Prostate gland (tissue), 2 donors: ENCODE results near the gene IGSF23. TPM values are rescaled to one million over a fixed set of nuclear protein-coding genes. Genes with fewer than 3 reads are reported as not detected.

ENCODE experiments used
- DNase-seq: peaks from one replicate; pipeline ENCODE4 v3.0.0-alpha.2; 2019; ENCODE audit warnings: low spot score
- H3K27ac ChIP-seq, 2 donors: fragments of 200-600 bp; sonication (generic); 2 replicates each; pipeline ENCODE4 v1.5.1; 2017 to 2019
- H3K27me3 ChIP-seq: fragments of 200-600 bp; sonication (generic); replicated peaks from 2 replicates; pipeline ENCODE4 v1.5.1; 2019; ENCODE audit not compliant: insufficient read depth
- H3K36me3 ChIP-seq, 2 donors: fragments of 200-600 bp; sonication (generic); 1 replicate in 1 of 2; 2 replicates in 1 of 2; pipeline versions ENCODE4 v1.5.1 to v1.8.1; 2017 to 2019
- H3K4me1 ChIP-seq: fragments of 200-600 bp; sonication (generic); replicated peaks from 2 replicates; pipeline ENCODE4 v1.5.1; 2019
- H3K4me3 ChIP-seq, 2 donors: fragments of 200-600 bp; sonication (generic); 2 replicates each; pipeline ENCODE4 v1.5.1; 2017 to 2019
- H3K9me3 ChIP-seq: fragments of 200-600 bp; sonication (generic); 2 replicates; pipeline ENCODE4 v1.5.1; 2017
- CTCF ChIP-seq, 4 experiments: fragments of 200-600 bp in 2 of 4; fragments of 450-650 bp in 2 of 4; sonication (generic) in 2 of 4; IDR thresholded peaks; 1 replicate in 3 of 4; 2 replicates in 1 of 4; pipeline ENCODE4 v1.5.1; 2016 to 2019; ENCODE audit warnings: antibody characterized with exemption in 4 of 4, mild to moderate bottlenecking in 2 of 4, moderate library complexity in 2 of 4
- POLR2A ChIP-seq: fragments of 450-650 bp; IDR thresholded peaks from one replicate; pipeline ENCODE4 v1.6.1; 2016; ENCODE audit warnings: antibody characterized with exemption, mild to moderate bottlenecking
- POLR2AphosphoS5 ChIP-seq: sonication (generic); formaldehyde crosslinking; IDR thresholded peaks from one replicate; pipeline ENCODE4 v1.6.1; 2017; ENCODE audit warnings: antibody characterized with exemption
- WGBS: methylation state at CpG from one replicate; pipeline ENCODE4 v1.1.5; 2018; 5-methylcytosine and 5-hydroxymethylcytosine counted together
- intact Hi-C: fragments of 100-400 bp; cut with DNase I; formaldehyde crosslinking; loops from one replicate; pipeline ENCODE4 v1.14.2; 2022
- total RNA-seq, 2 donors: library from RNA; depleted of rRNA; stranded (reverse); fragments of >200 nt; gene quantifications; one replicate each; pipeline ENCODE4 v1.1.0, GENCODE V29; 2016

IGSF23 gene
- total RNA-seq, 2 donors from 2014 or later = not detected

- Histone ChIP-seq H3K4me1 (no peaks in the 10 kb centered on the region), H3K36me3 (no peaks in the 10 kb centered on the region), H3K4me3 (no peak overlapping the region), H3K27ac (no peak overlapping the region), H3K27me3 (no peaks in the 10 kb centered on the region), H3K9me3 (no peaks in the 10 kb centered on the region)
- intact Hi-C loops = no loop called here
- TF ChIP-seq CTCF (IDR thresholded peaks at IDR 0.05) = no peak
- no peak for DNase-seq
Observed at GRCh38 chr19:44598355-44598754, 15.0 kb upstream of the IGSF23 start.

DNA sequence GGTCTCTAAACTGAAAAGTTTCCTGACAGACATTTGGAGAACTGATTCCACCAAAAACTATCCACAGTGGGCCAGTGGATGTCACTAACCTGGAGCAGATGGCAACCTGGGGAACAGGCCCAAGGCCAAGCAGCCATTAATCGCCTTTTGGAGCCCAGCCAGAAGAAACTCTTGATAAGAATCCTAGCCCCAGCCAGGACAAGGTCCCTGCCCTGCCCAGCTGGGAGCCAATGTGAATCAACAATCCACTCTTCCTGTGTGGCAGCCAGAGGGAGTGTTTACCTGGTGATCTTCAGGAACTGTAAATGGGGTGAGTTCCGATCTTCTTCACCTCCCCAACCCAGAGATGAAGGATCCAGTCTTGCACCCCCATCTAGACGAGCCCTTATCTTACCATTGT lies 14.5 kb upstream of the IGSF23 start:
- 82% methylated on average over 3 of the region's 3 CpGs for WGBS
- no peaks in the 10 kb centered on the region for H3K36me3 ChIP-seq
- H3K4me3 ChIP-seq = no peak overlapping the region
- no peaks in the 10 kb centered on the region for H3K27me3 ChIP-seq
- no peaks in the 10 kb centered on the region for H3K4me1 ChIP-seq
- TF ChIP-seq POLR2A = no peak
- no peak for TF ChIP-seq CTCF (IDR thresholded peaks at IDR 0.05)
- no peak for TF ChIP-seq POLR2AphosphoS5
- intact Hi-C loops = no loop called here
- no peak overlapping the region for H3K27ac ChIP-seq
- H3K9me3 ChIP-seq = no peaks in the 10 kb centered on the region
- DNase-seq = no peak

DNA sequence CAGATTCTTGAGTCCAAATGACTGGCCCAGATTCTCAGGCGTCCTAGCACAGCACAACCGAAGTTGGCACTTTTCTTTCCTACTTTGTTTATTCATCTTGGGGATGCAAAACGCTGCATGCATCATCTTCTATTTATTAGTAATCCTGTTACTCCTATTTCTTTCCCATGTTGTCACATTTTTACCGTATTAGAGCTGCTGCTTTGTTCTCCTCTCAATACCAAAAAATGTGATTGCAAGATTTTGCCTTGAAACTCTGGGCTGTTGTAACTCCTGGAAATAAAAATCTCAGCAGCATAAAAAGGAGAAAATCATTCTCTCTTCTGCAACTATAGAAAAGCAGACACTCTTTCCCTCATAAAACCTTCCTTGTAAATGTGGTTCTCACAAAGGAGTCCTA lies 12.9 kb upstream of the IGSF23 start:
- H3K9me3 ChIP-seq = no peaks in the 10 kb centered on the region
- H3K4me1 ChIP-seq = no peaks in the 10 kb centered on the region
- no peak overlapping the region for H3K27ac ChIP-seq
- no peak for DNase-seq
- 46% methylated on average over 4 of the region's 4 CpGs for WGBS
- intact Hi-C loops = no loop called here
- no peaks in the 10 kb centered on the region for H3K36me3 ChIP-seq
- no peak overlapping the region for H3K4me3 ChIP-seq
- no peaks in the 10 kb centered on the region for H3K27me3 ChIP-seq
- TF ChIP-seq POLR2AphosphoS5 (no peak), POLR2A (no peak), CTCF (IDR thresholded peaks at IDR 0.05) (no peak)

DNA sequence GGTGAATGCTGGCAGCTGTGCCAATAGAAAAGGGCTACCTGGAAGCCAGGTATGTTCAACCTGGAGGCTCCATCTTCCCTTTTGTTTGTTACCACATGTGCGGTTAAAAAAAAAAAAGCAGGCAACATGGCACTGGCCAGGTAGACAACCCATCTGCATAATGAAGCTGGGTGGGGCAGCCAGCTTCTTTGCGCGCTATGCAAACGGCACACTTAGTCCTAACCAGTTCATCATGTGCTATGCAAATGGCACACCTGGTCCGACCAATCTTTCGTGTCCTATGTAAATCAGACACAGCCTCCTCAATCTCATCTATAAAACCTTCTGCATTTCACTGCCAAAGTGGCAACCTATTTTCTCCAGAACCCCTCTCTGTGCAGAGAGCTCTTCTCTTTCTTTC lies 11.3 kb upstream of the IGSF23 start:
- Histone ChIP-seq H3K36me3 (no peaks in the 10 kb centered on the region), H3K9me3 (no peaks in the 10 kb centered on the region), H3K27ac (no peak overlapping the region), H3K27me3 (no peaks in the 10 kb centered on the region), H3K4me1 (no peaks in the 10 kb centered on the region), H3K4me3 (no peak overlapping the region)
- peak; percentile 6 for DNase-seq
- intact Hi-C loops = no loop called here
- peak; percentile 8 for TF ChIP-seq POLR2AphosphoS5
- no peak for TF ChIP-seq CTCF (IDR thresholded peaks at IDR 0.05)
- no peak for TF ChIP-seq POLR2A
- WGBS = 29% methylated on average over 6 of the region's 6 CpGs

- Histone ChIP-seq H3K27ac (no peak overlapping the region), H3K36me3 (no peaks in the 10 kb centered on the region), H3K9me3 (no peaks in the 10 kb centered on the region), H3K27me3 (no peaks in the 10 kb centered on the region), H3K4me3 (no peak overlapping the region), H3K4me1 (no peaks in the 10 kb centered on the region)
- TF ChIP-seq CTCF (IDR thresholded peaks at IDR 0.05) = no peak
- TF ChIP-seq POLR2AphosphoS5 = no peak
- no peak for TF ChIP-seq POLR2A
- DNase-seq = no peak
- intact Hi-C loops = no loop called here
- WGBS = 62% methylated on average over 8 of the region's 8 CpGs
Observed at GRCh38 chr19:44603201-44603945, 10.0 kb upstream of the IGSF23 start.
